SK-N-MC (cell line): Measurements from ENCODE around the gene PGAM4.
A peak's percentile ranks its signal among the peaks of the same experiment; 100 is the strongest.

ENCODE experiments used
- DNase-seq: peaks from one replicate; pipeline ENCODE4 v3.0.0-alpha.2; 2011; ENCODE audit warnings: low read depth, low spot score
- H3K27ac ChIP-seq: fragments of 200-600 bp; sonication (generic); 2 replicates; pipeline ENCODE4 v1.5.1; 2016; ENCODE audit warnings: mixed run types
- H3K36me3 ChIP-seq: fragments of 200-600 bp; sonication (generic); 2 replicates; pipeline ENCODE4 v1.6.1; 2017; ENCODE audit warnings: antibody characterized with exemption, low read length, mixed read lengths; ENCODE audit not compliant: insufficient read depth
- H3K4me3 ChIP-seq: fragments of 200-600 bp; sonication (generic); 2 replicates; pipeline ENCODE4 v1.5.1; 2016
- H3K9ac ChIP-seq: fragments of 200-600 bp; sonication (generic); 2 replicates; pipeline ENCODE4 v1.8.0; 2017; ENCODE audit warnings: mixed run types, mixed read lengths; ENCODE audit not compliant: insufficient read length
- H3K9me3 ChIP-seq: fragments of 200-600 bp; sonication (generic); 2 replicates; pipeline ENCODE4 v1.6.1; 2017; ENCODE audit warnings: low read depth, mild to moderate bottlenecking, antibody characterized with exemption, low read length, moderate library complexity, mixed read lengths
- EZH2 ChIP-seq: fragments of 200-600 bp; sonication (generic); IDR thresholded peaks from one replicate; pipeline ENCODE4 v1.6.1; 2017; ENCODE audit warnings: antibody characterized with exemption
- FOXP2 ChIP-seq: optimal IDR thresholded peaks from 2 replicates; pipeline ENCODE3; 2011; ENCODE audit warnings: mild to moderate bottlenecking, moderate library complexity; ENCODE audit not compliant: insufficient read depth; ENCODE audit errors: extremely low read length, control extremely low read depth
- POLR2AphosphoS5 ChIP-seq: IDR thresholded peaks from 2 replicates; pipeline ENCODE4 v1.6.1; 2012; ENCODE audit warnings: mild to moderate bottlenecking, low read depth, low read length, borderline replicate concordance

The PGAM4 gene

DNA sequence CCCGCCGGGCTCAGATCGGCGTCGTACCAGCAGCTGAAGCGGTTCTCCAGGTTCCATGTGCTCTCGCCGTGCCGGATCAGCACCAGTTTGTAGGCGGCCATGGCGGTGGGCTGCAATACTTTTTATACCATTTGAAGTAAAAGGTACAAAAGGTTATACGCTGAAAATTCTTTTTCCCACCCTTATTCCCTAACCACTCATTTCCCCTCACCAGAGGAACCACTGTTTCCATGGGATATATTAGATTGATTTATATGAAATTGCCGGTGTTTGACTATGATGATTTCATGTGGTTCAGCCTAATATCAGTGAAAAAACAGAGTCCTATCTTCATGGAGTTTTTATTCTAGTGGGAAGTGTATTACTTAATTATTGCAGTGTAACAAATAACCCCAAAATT is at the start of gene PGAM4:
Gene PGAM4 (minus strand): TSS at position 101 of the 400 bp plus-strand sequence. CDS start 0 bp downstream, at position 101.
- H3K36me3 ChIP-seq: no peaks in the 10 kb centered on the region
- DNase-seq: no peak
- no peak for TF ChIP-seq POLR2AphosphoS5
- no peak for TF ChIP-seq FOXP2
- TF ChIP-seq EZH2: no peak

DNA sequence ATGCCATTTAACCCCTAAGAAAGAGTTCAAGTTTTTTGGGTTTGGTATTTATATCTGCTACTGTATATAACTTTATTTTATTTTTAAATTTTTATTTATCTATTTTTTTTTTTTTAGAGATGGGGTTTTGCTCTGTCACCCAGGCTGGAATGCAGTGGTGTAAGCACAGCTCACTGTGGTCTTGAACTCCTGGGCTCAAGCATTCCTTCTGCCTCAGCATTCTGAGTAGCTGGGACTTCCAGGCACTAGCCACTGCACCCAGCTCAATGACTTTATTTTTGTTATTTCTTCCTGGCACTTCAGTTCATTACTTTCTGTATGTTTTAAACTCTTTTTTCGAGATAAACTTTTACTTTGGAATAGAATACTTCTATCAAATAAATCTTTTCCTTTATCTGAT is 42.4 kb upstream of the PGAM4 start:
- H3K9me3 ChIP-seq: no peaks in the 10 kb centered on the region
- H3K36me3 ChIP-seq: no peaks in the 10 kb centered on the region
- no peak for DNase-seq
- H3K9ac ChIP-seq: no peak overlapping the region
- no peak overlapping the region for H3K27ac ChIP-seq
- TF ChIP-seq FOXP2 (no peak), EZH2 (no peak), POLR2AphosphoS5 (no peak)
- no peak overlapping the region for H3K4me3 ChIP-seq

More for the DNA sequence above, at the start of gene PGAM4:
- Histone ChIP-seq H3K4me3 (no peak within 1 kb of the TSS), H3K27ac (no peak within 1 kb of the TSS), H3K9ac (no peak within 1 kb of the TSS), H3K9me3 (no peaks in the 10 kb centered on the region)

DNA sequence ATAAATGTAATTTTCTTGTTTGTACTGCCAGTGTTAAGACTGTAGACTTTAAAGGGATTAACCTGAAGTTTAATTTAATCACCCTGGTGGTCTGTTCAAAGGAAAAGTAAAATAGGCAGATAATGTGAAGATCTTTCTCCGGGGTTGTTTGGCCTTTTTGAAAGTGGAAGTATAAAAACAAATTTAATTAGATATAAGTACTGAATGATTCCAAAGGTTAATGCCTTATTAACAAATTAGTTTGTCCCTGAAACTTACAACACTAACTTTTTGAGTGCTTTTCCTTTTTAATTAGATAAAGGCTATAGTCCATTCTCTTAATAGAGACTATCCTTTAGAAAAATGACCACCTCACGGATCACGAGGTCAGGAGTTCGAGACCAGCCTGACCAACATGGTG is 10.4 kb upstream of the PGAM4 start:
- no peak overlapping the region for H3K27ac ChIP-seq
- no peaks in the 10 kb centered on the region for H3K9me3 ChIP-seq
- TF ChIP-seq FOXP2 (no peak), EZH2 (no peak), POLR2AphosphoS5 (no peak)
- no peak overlapping the region for H3K9ac ChIP-seq
- DNase-seq: no peak
- no peaks in the 10 kb centered on the region for H3K36me3 ChIP-seq
- no peak overlapping the region for H3K4me3 ChIP-seq

DNA sequence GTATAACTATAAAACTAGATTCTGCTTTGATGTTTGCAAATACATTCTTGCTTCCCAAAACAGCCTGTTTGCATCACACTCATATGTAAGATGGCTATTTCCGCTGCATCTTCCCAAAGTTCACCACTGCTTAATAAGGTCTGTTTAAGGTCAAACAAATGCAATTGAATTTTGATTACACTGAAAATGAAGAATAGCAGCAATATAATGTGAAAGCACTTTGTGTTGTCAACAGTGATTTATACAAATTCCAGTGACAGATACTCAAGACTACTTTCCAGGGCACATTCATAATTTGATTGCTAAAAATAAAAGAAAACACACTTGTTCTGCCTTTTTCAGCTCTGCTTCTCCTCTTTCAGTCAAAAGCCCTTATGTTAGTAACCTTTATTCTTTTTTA is 8.1 kb upstream of the PGAM4 start:
- TF ChIP-seq FOXP2: no peak
- TF ChIP-seq EZH2: no peak
- no peak for TF ChIP-seq POLR2AphosphoS5

DNA sequence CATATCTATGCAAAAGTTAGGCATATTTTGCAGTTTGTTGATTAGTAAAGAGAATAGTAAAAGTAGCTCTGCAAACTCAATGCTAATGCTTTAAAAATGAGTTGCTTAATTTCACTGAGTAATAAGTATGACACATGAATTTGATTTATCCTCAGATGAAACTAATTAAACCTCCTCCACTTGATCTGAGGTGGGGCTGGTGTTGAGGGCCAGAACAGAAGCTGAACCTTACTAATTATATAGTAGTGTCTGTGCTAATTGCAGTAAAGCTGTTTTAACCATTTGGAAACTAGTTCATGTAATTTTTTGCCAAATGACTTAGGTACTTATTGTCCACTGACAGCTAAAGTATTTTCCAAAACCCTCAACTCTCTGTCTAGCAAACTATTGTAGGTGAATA is 7.7 kb upstream of the PGAM4 start:
- no peak overlapping the region for H3K9ac ChIP-seq

More for the DNA sequence above, 8.1 kb upstream of the PGAM4 start:
- no peak for DNase-seq
- H3K36me3 ChIP-seq: no peaks in the 10 kb centered on the region
- H3K9ac ChIP-seq: no peak overlapping the region
- no peaks in the 10 kb centered on the region for H3K9me3 ChIP-seq
- no peak overlapping the region for H3K27ac ChIP-seq
- H3K4me3 ChIP-seq: no peak overlapping the region

DNA sequence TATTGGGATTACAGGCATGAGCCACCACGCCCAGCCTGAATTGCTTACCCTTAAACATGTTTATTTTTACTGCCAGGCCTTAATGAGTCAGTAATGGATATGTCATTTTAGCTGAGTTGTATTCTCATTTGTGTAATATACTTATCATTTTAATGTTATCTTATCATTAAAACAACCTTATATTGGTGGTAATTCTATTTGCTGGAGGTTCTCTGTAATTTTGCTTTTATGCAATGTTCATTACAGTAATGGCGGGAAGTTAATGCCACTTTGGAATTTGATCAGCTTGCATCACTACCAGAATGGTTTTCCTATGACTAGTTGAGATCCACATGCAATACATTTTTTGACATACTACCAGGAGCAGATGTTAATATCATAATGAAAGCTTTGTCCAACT is 6.3 kb upstream of the PGAM4 start:
- no peak for DNase-seq
- no peaks in the 10 kb centered on the region for H3K9me3 ChIP-seq
- no peak for TF ChIP-seq POLR2AphosphoS5
- TF ChIP-seq FOXP2: no peak
- TF ChIP-seq EZH2: no peak
- H3K27ac ChIP-seq: no peak overlapping the region
- H3K4me3 ChIP-seq: no peak overlapping the region
- no peak overlapping the region for H3K9ac ChIP-seq
- H3K36me3 ChIP-seq: no peaks in the 10 kb centered on the region

More for the DNA sequence above, 7.7 kb upstream of the PGAM4 start:
- no peaks in the 10 kb centered on the region for H3K36me3 ChIP-seq
- no peaks in the 10 kb centered on the region for H3K9me3 ChIP-seq
- H3K27ac ChIP-seq: no peak overlapping the region
- no peak overlapping the region for H3K4me3 ChIP-seq
- no peak for DNase-seq
- TF ChIP-seq POLR2AphosphoS5 (no peak), FOXP2 (no peak), EZH2 (no peak)

DNA sequence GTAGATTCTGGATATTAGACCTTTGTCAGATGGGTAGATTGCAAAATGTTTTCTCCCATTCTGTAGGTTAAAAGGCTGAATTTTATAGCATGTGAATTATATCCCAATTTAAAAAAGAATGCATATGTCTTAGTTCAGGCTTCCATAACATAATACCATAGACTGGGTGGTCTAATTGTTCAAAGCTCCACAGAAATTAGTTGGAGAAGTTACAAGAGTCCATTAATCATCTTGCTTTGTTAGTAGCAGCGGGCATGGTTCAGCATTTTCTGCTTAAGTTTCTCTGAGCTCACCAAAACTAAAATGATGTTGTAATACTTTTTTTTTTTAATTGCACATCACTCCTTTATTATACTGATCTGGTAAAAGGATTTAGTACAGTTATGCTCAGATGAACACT is 1.8 kb downstream of the PGAM4 start:
- Histone ChIP-seq H3K36me3 (no peaks in the 10 kb centered on the region), H3K27ac (no peak overlapping the region), H3K4me3 (no peak overlapping the region), H3K9me3 (no peaks in the 10 kb centered on the region), H3K9ac (no peak overlapping the region)
- peak; percentile 1 for DNase-seq
- TF ChIP-seq EZH2 (no peak), POLR2AphosphoS5 (no peak), FOXP2 (no peak)

DNA sequence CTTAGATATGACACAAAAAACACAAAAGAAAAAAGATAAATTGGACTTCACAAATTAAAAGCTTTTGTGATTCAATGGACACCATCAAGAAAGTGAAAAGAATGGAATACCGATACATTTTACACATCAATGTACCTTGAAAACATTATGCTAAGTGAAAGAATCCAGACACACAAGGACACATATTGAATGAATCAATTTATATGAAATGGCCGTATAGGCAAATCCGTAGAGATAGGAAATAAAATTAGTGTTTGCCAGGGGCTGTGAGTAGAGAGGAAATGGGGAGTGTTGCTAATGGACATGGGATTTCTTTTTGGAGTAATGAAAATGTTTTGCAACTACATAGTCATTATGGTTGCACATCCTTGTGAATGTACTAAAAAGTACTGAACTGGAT is 3.1 kb downstream of the PGAM4 start:
- Histone ChIP-seq H3K27ac (no peak overlapping the region), H3K9ac (no peak overlapping the region), H3K4me3 (no peak overlapping the region), H3K36me3 (no peaks in the 10 kb centered on the region), H3K9me3 (no peaks in the 10 kb centered on the region)
- no peak for DNase-seq
- TF ChIP-seq FOXP2: no peak
- no peak for TF ChIP-seq EZH2
- no peak for TF ChIP-seq POLR2AphosphoS5
